Measurements from ENCODE around the gene CENPT. TPM values are rescaled to one million over a fixed set of nuclear protein-coding genes. Genes with fewer than 3 reads are reported as not detected.

The CENPT gene
- total and polyA plus RNA-seq, 2 experiments from 2014 or later, result 61.8 to 65.2 TPM

- no peak overlapping the region for H3K27ac ChIP-seq
- DNase-seq (ENCODE audit: low read depth in 1 of 2, low spot score in 1 of 2), result no peak
- no peaks in the 10 kb centered on the region for H3K27me3 ChIP-seq
- TF ChIP-seq, protein P1, sequence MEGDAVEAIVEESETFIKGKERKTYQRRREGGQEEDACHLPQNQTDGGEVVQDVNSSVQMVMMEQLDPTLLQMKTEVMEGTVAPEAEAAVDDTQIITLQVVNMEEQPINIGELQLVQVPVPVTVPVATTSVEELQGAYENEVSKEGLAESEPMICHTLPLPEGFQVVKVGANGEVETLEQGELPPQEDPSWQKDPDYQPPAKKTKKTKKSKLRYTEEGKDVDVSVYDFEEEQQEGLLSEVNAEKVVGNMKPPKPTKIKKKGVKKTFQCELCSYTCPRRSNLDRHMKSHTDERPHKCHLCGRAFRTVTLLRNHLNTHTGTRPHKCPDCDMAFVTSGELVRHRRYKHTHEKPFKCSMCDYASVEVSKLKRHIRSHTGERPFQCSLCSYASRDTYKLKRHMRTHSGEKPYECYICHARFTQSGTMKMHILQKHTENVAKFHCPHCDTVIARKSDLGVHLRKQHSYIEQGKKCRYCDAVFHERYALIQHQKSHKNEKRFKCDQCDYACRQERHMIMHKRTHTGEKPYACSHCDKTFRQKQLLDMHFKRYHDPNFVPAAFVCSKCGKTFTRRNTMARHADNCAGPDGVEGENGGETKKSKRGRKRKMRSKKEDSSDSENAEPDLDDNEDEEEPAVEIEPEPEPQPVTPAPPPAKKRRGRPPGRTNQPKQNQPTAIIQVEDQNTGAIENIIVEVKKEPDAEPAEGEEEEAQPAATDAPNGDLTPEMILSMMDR (IDR thresholded peaks at IDR 0.05; ENCODE audit: low read depth, low read length), result no peak
- H3K9me3 ChIP-seq (ENCODE audit: low read depth), result no peaks in the 10 kb centered on the region
- H3K4me1 ChIP-seq (ENCODE audit: low read depth), result no peaks in the 10 kb centered on the region
- H3K4me3 ChIP-seq, result no peak overlapping the region
- no peaks in the 10 kb centered on the region for H3K36me3 ChIP-seq
These were observed 40.8 kb upstream of the CENPT start for GRCh38 chr16:67888331-67888730.

GRCh38 chr16:67886387-67886786 is 38.9 kb upstream of the CENPT start:
- Histone ChIP-seq H3K4me1 (ENCODE audit: low read depth) (no peaks in the 10 kb centered on the region), H3K27ac (no peak overlapping the region), H3K36me3 (peaks cover 4% of the 10 kb centered on the region), H3K4me3 (no peak overlapping the region), H3K9me3 (ENCODE audit: low read depth) (no peaks in the 10 kb centered on the region), H3K27me3 (no peaks in the 10 kb centered on the region)
- DNase-seq (ENCODE audit: low read depth in 1 of 2, low spot score in 1 of 2), result no peak
- TF ChIP-seq, protein P1 (IDR thresholded peaks at IDR 0.05; ENCODE audit: low read depth, low read length), result no peak

DNA sequence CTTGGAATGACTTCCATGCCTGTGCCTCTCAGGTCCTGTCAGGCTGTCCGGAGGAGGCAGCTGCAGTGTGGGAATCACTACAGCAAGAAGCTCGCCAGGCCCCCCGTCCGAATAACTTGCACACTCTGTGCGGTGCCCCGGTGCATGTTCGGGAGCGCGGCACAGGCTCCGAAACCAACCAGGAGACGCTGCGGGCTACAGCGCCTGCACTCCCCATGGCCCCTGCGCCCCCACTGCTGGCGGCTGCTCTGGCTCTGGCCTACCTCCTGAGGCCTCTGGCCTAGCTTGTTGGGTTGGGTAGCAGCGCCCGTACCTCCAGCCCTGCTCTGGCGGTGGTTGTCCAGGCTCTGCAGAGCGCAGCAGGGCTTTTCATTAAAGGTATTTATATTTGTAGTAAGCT is 38.5 kb upstream of the CENPT start:
- H3K27ac ChIP-seq, result no peak overlapping the region
- H3K9me3 ChIP-seq (ENCODE audit: low read depth), result no peaks in the 10 kb centered on the region
- peaks cover 7% of the 10 kb centered on the region for H3K36me3 ChIP-seq
- no peaks in the 10 kb centered on the region for H3K4me1 ChIP-seq (ENCODE audit: low read depth)
- no peaks in the 10 kb centered on the region for H3K27me3 ChIP-seq
- no peak for DNase-seq (ENCODE audit: low read depth in 1 of 2, low spot score in 1 of 2)
- no peak overlapping the region for H3K4me3 ChIP-seq
- TF ChIP-seq, protein P1 (IDR thresholded peaks at IDR 0.05; ENCODE audit: low read depth, low read length), result no peak

DNA sequence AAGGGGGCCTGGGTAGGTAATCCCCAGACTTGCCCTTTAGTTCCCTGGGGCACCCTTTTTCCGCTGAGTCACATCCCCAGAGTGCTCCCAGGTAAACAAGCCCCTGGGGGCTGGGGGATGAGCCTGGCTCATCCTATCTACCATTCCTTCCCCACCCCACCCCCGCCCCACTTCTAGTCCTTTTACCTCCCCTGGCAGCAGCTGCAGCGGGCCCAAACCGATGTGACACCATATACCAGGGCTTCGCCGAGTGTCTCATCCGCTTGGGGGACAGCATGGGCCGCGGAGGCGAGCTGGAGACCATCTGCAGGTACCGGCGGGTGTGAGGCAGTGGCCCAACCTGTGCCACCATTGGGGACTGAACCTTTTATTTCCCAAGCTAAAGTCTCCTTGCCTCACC is 38.1 kb upstream of the CENPT start:
- Histone ChIP-seq H3K4me1 (ENCODE audit: low read depth) (no peaks in the 10 kb centered on the region), H3K4me3 (no peak overlapping the region), H3K9me3 (ENCODE audit: low read depth) (no peaks in the 10 kb centered on the region), H3K27ac (no peak overlapping the region), H3K36me3 (peaks cover 11% of the 10 kb centered on the region), H3K27me3 (no peaks in the 10 kb centered on the region)
- TF ChIP-seq, protein P1 (IDR thresholded peaks at IDR 0.05; ENCODE audit: low read depth, low read length), result no peak
- DNase-seq (ENCODE audit: low read depth in 1 of 2, low spot score in 1 of 2), result no peak

DNA sequence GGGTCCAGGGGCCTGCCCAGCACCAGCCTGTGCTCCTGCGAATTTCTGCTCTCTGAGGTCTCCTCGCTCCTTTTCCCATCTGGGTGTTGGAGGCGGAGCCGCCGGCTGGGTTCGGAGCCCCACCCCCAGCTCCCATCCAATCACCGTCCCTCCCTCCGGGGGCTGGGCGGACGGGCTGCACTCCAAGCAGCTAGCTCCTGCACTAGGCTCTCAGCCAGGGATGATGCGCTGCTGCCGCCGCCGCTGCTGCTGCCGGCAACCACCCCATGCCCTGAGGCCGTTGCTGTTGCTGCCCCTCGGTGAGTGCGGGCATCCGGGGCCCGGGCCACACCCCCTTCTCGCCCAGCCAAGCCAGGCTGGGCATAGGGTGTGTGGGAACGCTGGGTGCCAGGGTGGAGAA is 37.2 kb upstream of the CENPT start, which contains the start of gene NRN1L:
TSS of gene NRN1L (plus strand) at position 202 of the 400 bp plus-strand sequence. CDS start at position 221, 19 bp downstream.
- no peaks in the 10 kb centered on the region for H3K9me3 ChIP-seq (ENCODE audit: low read depth)
- H3K27ac ChIP-seq, result no peak within 1 kb of the TSS
- DNase-seq (ENCODE audit: low read depth in 1 of 2, low spot score in 1 of 2), result peak; percentile 90 to 95
- H3K36me3 ChIP-seq, result peaks cover 18% of the 10 kb centered on the region
- no peaks in the 10 kb centered on the region for H3K27me3 ChIP-seq
- no peaks in the 10 kb centered on the region for H3K4me1 ChIP-seq (ENCODE audit: low read depth)
- no peak within 1 kb of the TSS for H3K4me3 ChIP-seq
- TF ChIP-seq, protein P1 (IDR thresholded peaks at IDR 0.05; ENCODE audit: low read depth, low read length), result no peak

DNA sequence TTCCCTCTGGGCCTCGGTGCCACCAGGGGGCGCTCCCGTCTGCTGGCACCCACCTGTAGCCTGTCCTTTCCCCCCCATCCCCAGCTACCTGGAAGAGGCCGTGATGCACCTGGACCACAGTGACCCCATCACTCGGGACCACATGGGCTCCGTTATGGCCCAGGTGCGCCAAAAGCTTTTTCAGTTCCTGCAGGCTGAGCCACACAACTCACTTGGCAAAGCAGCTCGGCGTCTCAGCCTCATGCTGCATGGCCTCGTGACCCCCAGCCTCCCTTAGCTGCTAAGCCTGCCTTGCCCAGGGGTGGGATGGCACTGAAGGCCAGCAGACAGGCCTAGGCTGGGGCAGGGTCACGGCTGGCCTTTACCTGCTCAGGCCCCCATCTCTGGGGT is 36.4 kb upstream of the CENPT start:
- no peaks in the 10 kb centered on the region for H3K4me1 ChIP-seq (ENCODE audit: low read depth)
- H3K27ac ChIP-seq, result no peak overlapping the region
- no peaks in the 10 kb centered on the region for H3K9me3 ChIP-seq (ENCODE audit: low read depth)
- H3K27me3 ChIP-seq, result no peaks in the 10 kb centered on the region
- DNase-seq (ENCODE audit: low read depth in 1 of 2, low spot score in 1 of 2), result peak; percentile 59 to 70
- no peak overlapping the region for H3K4me3 ChIP-seq
- peaks cover 26% of the 10 kb centered on the region for H3K36me3 ChIP-seq
- TF ChIP-seq, protein P1 (IDR thresholded peaks at IDR 0.05; ENCODE audit: low read depth, low read length), result peak; percentile 87

Data from cardiac muscle cell (in vitro differentiated cells and primary cell).